ENCODE results near the gene DYNC1I2. TPM values are rescaled to one million over a fixed set of nuclear protein-coding genes. Genes with fewer than 3 reads are reported as not detected.

The DYNC1I2 gene
- total RNA-seq, 2 experiments from 2014 or later: 37.8 to 38.9 TPM

DNA sequence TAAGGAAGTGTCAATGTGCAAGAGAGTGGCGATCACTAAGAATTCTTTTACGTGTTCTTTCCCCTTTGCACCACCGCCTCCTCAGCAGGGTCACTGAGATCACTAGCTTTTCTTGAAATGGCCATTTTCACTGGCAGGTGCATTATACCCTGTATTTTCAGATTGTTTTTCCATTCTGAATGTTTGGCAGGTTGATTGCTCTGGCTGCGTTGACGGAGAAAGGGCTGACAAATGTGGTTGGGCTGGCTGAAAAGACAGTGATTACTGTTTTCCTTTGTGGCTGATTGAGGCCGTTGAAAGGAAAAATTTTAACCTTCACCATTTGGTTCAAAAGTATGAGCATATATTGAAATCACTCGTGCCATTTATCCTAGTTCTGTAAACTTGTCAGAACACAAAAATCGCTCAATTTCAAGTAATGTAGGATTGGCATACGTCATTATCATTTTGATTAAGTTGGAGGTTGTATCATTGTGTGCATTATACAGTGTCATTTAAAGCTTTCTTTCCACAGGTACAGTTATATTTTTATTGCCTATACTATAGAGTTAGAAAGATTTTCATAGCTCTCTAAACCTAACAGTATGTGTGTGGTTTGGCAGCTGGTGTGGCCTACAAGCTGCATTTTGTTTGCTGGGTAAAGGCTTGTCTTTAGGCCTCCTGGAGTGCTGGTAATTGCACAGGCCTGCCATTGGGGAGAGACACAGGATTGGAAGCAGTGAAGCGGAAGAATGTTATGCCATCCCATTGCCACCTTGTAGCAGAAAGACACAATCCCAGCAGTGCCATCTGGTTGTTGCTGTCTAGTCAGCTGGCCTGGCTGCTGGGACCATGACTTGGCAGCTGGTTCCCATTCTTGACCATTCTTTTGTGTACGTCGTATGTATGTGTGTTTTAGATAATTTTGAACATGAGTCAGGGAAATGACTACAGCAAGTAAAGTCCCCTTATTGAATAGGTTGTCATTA is 36.7 kb downstream of the DYNC1I2 start:
- Mint-ChIP-seq H3K27me3 (ENCODE audit: low read depth) (no peaks in the 10 kb centered on the region), H3K4me3 (no peak overlapping the region), H3K36me3 (ENCODE audit: low read depth) (peaks cover 11% of the 10 kb centered on the region), H3K27ac (no peak overlapping the region), H3K9me3 (no peaks in the 10 kb centered on the region), H3K4me1 (ENCODE audit: low read depth) (no peaks in the 10 kb centered on the region)
- DNase-seq: no peak
- intact Hi-C loops (cut with micrococcal nuclease): no loop called here
- CTCF ChIA-PET: interaction anchor here (0.8 to 1.0 kb wide), 2 partner anchors 87 to 125 kb away, joined by 3 read pairs; no protein-coding TSS in a partner anchor

DNA sequence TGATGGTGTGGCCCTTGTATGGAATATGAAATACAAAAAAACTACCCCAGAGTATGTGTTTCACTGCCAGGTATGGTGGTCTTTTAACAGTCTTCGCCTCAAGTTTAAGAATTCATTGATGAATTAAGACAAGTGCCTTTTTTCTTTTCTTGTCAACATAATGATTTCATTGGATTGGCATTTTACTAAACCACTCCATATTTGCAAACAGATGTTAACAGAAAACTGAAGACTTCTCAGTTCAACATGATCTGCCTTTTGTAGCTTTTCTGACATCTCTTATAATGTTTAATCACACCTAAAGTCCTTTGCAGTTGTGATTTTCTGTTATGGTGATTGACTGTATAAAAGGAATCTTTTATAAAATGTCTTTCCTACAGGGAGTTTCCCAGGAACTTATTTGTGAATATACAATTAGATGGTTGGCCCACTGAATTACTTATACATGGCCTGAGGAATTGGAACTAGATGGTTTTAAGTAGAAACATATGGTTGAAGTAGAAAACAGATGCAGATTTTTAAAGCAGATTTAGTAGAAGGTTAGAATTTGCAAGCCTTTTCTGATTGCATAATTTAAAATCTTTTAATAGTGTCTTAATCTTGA is 39.7 kb downstream of the DYNC1I2 start:
- H3K4me3 Mint-ChIP-seq: no peak overlapping the region
- H3K36me3 Mint-ChIP-seq (ENCODE audit: low read depth): peaks cover 21% of the 10 kb centered on the region
- H3K27me3 Mint-ChIP-seq (ENCODE audit: low read depth): no peaks in the 10 kb centered on the region
- no peaks in the 10 kb centered on the region for H3K9me3 Mint-ChIP-seq
- intact Hi-C loops (cut with micrococcal nuclease): no loop called here
- no peak overlapping the region for H3K27ac Mint-ChIP-seq
- no peaks in the 10 kb centered on the region for H3K4me1 Mint-ChIP-seq (ENCODE audit: low read depth)
- no peak for DNase-seq
- CTCF ChIA-PET: no interaction called here

DNA sequence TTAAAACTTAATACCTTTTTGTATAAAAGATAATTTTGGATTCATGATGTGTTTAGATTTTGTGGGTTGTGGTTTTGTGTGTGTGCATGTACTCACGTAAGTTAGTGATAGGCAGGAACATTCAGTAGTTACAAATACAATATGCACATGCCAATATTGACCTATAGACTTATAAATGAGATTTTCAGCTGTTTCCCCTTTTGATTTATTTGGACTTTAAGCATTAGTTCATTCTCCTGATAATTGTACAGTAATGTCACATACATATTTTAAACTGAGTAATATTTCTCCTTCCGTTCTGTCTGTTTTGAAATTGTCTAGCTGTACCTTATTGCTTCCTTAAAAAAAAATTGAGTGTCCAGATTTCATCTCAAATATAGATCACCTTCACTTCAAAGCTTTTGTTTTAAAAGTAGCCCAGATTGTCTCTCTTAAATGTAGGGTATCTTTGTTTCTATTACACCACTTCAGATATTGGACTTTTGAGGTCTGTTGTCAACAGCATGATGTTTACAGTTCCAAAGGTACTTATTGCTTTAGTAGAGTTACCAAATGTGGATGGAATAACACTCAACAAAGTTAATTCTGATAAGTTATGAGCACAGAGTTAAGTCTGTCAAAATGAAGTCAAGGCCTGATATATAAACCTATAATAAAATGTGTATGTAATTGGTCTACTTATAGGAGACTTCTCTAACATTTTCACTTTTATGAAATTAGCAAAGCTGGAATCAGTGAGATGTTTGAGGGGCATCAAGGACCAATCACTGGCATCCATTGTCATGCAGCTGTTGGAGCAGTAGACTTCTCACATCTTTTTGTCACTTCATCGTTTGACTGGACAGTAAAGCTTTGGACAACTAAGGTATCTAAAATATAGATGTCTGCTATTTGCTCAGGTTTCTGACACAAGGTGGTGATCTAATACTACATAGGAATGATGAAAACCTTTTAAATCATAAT is 42.0 kb downstream of the DYNC1I2 start:
- no peaks in the 10 kb centered on the region for H3K27me3 Mint-ChIP-seq (ENCODE audit: low read depth)
- H3K4me3 Mint-ChIP-seq: no peak overlapping the region
- peaks cover 28% of the 10 kb centered on the region for H3K36me3 Mint-ChIP-seq (ENCODE audit: low read depth)
- no peak overlapping the region for H3K27ac Mint-ChIP-seq
- CTCF ChIA-PET: interaction anchor here (0.5 kb wide), 1 partner anchor 79 kb away, joined by 4 read pairs; no protein-coding TSS in a partner anchor
- intact Hi-C loops (cut with micrococcal nuclease): no loop called here
- no peaks in the 10 kb centered on the region for H3K4me1 Mint-ChIP-seq (ENCODE audit: low read depth)
- DNase-seq: no peak
- H3K9me3 Mint-ChIP-seq: no peaks in the 10 kb centered on the region

DNA sequence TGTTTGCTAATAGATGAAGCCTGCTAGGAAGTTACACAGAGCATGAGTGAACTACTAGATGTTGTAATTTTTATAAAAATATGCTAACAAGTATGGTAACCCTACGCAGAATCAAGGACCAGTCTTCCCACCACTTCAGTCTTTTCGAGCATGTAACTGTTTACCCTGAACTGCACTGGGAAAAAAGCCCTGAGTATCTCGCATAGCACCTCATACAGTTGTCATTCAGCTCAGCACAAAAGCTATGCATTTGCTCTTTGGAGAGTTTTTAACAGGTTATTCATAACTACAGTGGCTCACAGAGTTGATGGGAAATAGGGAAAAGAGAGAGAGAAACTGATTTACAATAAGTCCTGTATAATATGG is 42.7 kb downstream of the DYNC1I2 start:
- Mint-ChIP-seq H3K36me3 (ENCODE audit: low read depth) (peaks cover 28% of the 10 kb centered on the region), H3K27ac (no peak overlapping the region), H3K4me1 (ENCODE audit: low read depth) (no peaks in the 10 kb centered on the region), H3K9me3 (no peaks in the 10 kb centered on the region), H3K27me3 (ENCODE audit: low read depth) (no peaks in the 10 kb centered on the region), H3K4me3 (no peak overlapping the region)
- no peak for DNase-seq
- intact Hi-C loops (cut with micrococcal nuclease): no loop called here
- CTCF ChIA-PET: no interaction called here

DNA sequence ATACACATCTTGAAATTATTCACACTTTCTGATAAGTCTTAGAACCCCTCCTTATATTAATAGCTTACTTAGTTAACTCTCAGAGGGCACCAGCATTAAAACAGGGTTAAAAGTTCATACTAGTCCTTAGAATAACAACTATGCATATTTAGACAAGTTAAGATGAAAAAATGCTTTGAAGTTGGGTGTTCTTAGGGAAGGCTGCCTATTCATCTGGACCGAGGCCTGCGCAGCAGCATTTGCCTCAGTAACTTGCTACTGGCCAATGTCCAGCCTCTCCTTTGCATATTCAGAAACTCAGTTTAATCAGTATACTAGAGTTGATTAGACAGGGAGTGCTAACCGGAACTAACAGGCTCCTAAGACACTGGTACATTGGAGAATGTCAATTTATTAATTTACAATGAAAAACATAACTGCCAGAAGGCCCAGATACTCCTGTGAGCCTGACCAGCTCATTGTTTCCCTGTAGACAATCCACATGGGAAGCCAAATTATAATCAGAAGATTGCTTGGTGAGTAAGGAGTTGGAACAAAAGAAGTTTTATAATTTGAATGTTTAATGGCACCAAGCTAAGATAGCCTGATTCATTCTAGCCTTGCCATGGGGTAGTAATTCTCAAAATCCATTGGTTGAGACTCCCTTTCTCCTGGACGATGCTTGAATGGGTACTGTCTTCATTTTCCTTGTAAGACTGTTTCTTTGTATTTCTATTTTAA is 48.9 kb downstream of the DYNC1I2 start:
- Mint-ChIP-seq H3K4me1 (ENCODE audit: low read depth) (no peaks in the 10 kb centered on the region), H3K36me3 (ENCODE audit: low read depth) (peaks cover 22% of the 10 kb centered on the region), H3K27me3 (ENCODE audit: low read depth) (no peaks in the 10 kb centered on the region), H3K9me3 (no peaks in the 10 kb centered on the region), H3K27ac (no peak overlapping the region), H3K4me3 (no peak overlapping the region)
- CTCF ChIA-PET: interaction anchor here (0.6 kb wide), 1 partner anchor 139 kb away, joined by 3 read pairs; no protein-coding TSS in a partner anchor
- intact Hi-C loops (cut with micrococcal nuclease): no loop called here
- DNase-seq: no peak

DNA sequence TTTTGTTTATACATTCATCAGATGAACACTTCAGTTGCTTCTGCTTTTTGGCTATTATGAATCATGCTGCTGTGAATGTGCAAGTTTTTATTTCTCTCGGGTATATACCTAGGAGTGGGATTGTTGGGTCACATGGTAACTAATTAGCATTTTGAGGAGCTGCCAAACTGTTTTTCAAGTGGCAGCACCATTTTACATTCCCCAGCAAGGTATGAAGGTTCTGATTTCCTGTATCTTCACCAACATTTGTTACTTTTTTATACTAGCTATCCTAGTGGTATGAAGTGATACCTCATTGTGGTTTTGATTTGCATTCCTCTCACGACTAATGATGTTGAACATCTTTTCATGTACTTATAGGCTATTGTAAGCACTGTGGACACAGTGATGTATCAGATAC is 53.9 kb downstream of the DYNC1I2 start:
- intact Hi-C loops (cut with micrococcal nuclease): no loop called here
- peaks cover 24% of the 10 kb centered on the region for H3K36me3 Mint-ChIP-seq (ENCODE audit: low read depth)
- no peak for DNase-seq
- H3K9me3 Mint-ChIP-seq: no peaks in the 10 kb centered on the region
- no peaks in the 10 kb centered on the region for H3K27me3 Mint-ChIP-seq (ENCODE audit: low read depth)
- H3K27ac Mint-ChIP-seq: no peak overlapping the region
- no peaks in the 10 kb centered on the region for H3K4me1 Mint-ChIP-seq (ENCODE audit: low read depth)
- CTCF ChIA-PET: interaction anchor here (0.8 to 1.3 kb wide), 3 partner anchors 146 to 386 kb away, joined by 3 to 5 read pairs (median 3); no protein-coding TSS in a partner anchor
- H3K4me3 Mint-ChIP-seq: no peak overlapping the region

DNA sequence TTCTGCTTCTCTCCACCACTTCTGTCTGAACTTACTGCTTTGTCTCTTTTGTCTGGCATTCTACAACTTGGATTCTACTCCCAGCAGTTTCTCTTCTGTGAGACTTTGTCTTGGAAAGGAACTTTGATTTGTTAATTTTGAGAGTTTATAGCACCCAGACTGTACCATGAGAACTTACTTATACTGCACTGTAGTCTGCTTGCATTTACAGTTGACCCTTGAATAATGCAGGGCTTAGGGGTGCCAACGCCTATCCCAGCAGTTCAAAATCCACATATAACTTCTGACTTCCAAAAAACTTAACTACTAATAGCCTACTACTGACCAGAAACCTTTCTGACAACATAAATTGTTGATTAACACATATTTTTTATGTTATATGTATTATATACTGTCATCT is 55.5 kb downstream of the DYNC1I2 start:
- Mint-ChIP-seq H3K9me3 (no peaks in the 10 kb centered on the region), H3K36me3 (ENCODE audit: low read depth) (peaks cover 24% of the 10 kb centered on the region)
- CTCF ChIA-PET: no interaction called here

DNA sequence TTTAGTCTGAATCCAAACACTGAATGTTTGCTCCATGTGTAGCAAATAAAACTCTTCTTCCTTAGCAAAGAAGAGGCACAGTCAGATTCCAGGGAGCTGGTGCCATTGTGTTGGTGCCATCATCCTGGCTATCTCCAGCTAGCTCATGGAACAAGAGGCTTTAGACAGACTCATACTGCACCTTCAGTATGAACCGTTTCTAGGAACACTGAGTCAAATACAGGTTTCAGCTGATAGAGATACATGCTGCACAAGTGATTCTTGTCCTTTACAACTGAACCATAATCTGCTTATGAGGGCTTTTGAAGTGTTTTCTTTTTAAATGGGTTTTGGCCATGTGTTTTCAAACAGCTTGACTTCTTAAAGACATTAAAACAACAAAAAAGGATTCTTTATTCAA is 57.9 kb downstream of the DYNC1I2 start:
- no peak overlapping the region for H3K4me3 Mint-ChIP-seq
- H3K4me1 Mint-ChIP-seq (ENCODE audit: low read depth): no peaks in the 10 kb centered on the region

More for the DNA sequence above, 55.5 kb downstream of the DYNC1I2 start:
- H3K4me3 Mint-ChIP-seq: no peak overlapping the region
- no peaks in the 10 kb centered on the region for H3K27me3 Mint-ChIP-seq (ENCODE audit: low read depth)
- intact Hi-C loops (cut with micrococcal nuclease): no loop called here
- no peak for DNase-seq
- H3K4me1 Mint-ChIP-seq (ENCODE audit: low read depth): no peaks in the 10 kb centered on the region
- no peak overlapping the region for H3K27ac Mint-ChIP-seq

DNA sequence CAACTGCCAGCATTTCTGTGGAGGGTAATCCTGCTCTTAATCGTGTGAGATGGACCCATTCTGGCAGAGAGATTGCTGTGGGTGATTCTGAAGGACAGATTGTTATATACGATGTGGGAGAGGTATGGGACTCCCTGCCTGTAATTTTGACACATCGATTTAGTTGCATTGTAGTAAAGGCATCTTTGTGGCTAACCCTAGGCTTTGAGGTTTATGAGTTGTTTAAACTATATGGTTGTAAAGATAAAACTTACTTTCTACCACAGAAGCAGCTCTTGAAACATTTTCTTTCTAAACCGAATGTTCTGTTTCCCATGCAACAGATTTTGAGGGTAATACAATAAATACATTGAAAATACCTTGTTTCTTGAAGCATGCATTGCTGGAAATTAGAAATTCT is 58.5 kb downstream of the DYNC1I2 start:
- CTCF ChIA-PET: interaction anchor here (0.6 kb wide), 1 partner anchor 15 kb away, joined by 5 read pairs; no protein-coding TSS in a partner anchor
- H3K27ac Mint-ChIP-seq: no peak overlapping the region

More for the DNA sequence above, 57.9 kb downstream of the DYNC1I2 start:
- H3K9me3 Mint-ChIP-seq: no peaks in the 10 kb centered on the region
- H3K27ac Mint-ChIP-seq: no peak overlapping the region
- intact Hi-C loops (cut with micrococcal nuclease): no loop called here
- no peaks in the 10 kb centered on the region for H3K27me3 Mint-ChIP-seq (ENCODE audit: low read depth)
- CTCF ChIA-PET: no interaction called here
- peaks cover 29% of the 10 kb centered on the region for H3K36me3 Mint-ChIP-seq (ENCODE audit: low read depth)
- no peak for DNase-seq

DNA sequence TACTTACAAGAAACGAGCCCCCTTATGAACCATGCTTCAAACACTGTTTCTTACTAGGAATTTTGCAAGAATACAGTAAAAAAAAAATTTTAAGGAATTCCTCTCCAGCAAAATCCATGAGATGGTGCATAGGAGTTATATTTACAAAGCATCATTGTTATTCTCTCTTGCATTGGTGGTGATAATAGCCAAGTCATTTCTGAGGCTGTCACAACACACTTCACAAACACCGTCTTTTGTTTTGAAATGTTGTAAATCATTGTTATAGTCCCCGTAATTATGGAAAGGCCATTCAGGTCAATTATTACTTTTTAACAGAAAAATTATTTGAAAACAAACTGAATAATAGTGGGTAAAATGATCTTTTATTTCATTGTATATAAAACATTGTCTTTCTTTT is 60.1 kb downstream of the DYNC1I2 start:
- CTCF ChIA-PET: no interaction called here
- no peak for DNase-seq
- Mint-ChIP-seq H3K4me3 (no peak overlapping the region), H3K27me3 (ENCODE audit: low read depth) (no peaks in the 10 kb centered on the region), H3K36me3 (ENCODE audit: low read depth) (peaks cover 32% of the 10 kb centered on the region), H3K9me3 (no peaks in the 10 kb centered on the region), H3K27ac (no peak overlapping the region), H3K4me1 (ENCODE audit: low read depth) (no peaks in the 10 kb centered on the region)
- intact Hi-C loops (cut with micrococcal nuclease): no loop called here

More for the DNA sequence above, 58.5 kb downstream of the DYNC1I2 start:
- Mint-ChIP-seq H3K4me3 (no peak overlapping the region), H3K27me3 (ENCODE audit: low read depth) (no peaks in the 10 kb centered on the region), H3K4me1 (ENCODE audit: low read depth) (no peaks in the 10 kb centered on the region), H3K9me3 (no peaks in the 10 kb centered on the region), H3K36me3 (ENCODE audit: low read depth) (peaks cover 31% of the 10 kb centered on the region)
- no peak for DNase-seq
- intact Hi-C loops (cut with micrococcal nuclease): no loop called here

DNA sequence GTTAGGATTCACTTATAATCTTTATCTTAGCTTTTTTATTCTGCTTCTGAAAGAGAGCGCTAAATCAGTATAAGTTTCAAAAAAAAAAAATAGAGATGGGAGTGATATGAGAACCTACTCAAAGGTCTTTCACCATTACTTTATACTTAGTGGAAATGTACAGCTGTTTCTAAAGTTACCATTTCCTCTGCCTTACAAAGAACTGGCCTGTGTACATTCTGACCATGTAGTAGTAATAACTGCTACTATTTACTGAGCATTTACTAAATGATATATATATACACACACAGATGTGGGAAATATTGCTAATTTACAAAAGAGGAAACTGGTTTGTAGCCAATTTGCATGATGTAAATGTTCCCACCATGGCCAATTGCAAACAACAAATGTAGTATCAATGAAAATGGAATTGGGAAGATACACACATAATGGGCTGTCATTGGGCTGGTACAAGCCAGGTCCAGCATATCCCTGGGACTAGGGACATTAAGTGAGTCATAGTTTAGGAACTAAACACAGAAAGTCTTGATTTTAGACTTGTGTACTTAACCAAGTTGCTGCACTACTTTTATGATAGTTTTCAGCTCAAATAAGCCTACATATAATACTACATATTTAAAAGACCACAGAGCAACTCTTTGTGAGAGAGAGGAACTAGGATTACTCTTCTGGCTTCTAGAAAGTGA is 67.1 kb downstream of the DYNC1I2 start:
- no peaks in the 10 kb centered on the region for H3K27me3 Mint-ChIP-seq (ENCODE audit: low read depth)
- H3K27ac Mint-ChIP-seq: no peak overlapping the region
- DNase-seq: no peak
- no peak overlapping the region for H3K4me3 Mint-ChIP-seq
- peaks cover 52% of the 10 kb centered on the region for H3K36me3 Mint-ChIP-seq (ENCODE audit: low read depth)
- peaks cover 21% of the 10 kb centered on the region for H3K9me3 Mint-ChIP-seq
- CTCF ChIA-PET: interaction anchor here (0.6 kb wide), 1 partner anchor 183 kb away, joined by 6 read pairs; no protein-coding TSS in a partner anchor
- intact Hi-C loops (cut with micrococcal nuclease): no loop called here
- H3K4me1 Mint-ChIP-seq (ENCODE audit: low read depth): no peaks in the 10 kb centered on the region

Measured in activated naive CD4-positive, alpha-beta T cell treated with anti-CD3 and anti-CD28 coated beads for 36 hours (primary cell).